Measurements from ENCODE around the gene DNAJA4. TPM values are rescaled to one million over a fixed set of nuclear protein-coding genes. Genes with fewer than 3 reads are reported as not detected.

DNAJA4 gene
- total and polyA plus RNA-seq, 9 of the 15 experiments (the other 6 are each of a cell fraction or from before 2014, with no cell fraction given): 0.11 to 1.0 (median 0.16) TPM; not detected in 4

GRCh38 chr15:78317145-78317836 lies 52.9 kb downstream of the DNAJA4 start (continued):
- TF ChIP-seq, protein P1, sequence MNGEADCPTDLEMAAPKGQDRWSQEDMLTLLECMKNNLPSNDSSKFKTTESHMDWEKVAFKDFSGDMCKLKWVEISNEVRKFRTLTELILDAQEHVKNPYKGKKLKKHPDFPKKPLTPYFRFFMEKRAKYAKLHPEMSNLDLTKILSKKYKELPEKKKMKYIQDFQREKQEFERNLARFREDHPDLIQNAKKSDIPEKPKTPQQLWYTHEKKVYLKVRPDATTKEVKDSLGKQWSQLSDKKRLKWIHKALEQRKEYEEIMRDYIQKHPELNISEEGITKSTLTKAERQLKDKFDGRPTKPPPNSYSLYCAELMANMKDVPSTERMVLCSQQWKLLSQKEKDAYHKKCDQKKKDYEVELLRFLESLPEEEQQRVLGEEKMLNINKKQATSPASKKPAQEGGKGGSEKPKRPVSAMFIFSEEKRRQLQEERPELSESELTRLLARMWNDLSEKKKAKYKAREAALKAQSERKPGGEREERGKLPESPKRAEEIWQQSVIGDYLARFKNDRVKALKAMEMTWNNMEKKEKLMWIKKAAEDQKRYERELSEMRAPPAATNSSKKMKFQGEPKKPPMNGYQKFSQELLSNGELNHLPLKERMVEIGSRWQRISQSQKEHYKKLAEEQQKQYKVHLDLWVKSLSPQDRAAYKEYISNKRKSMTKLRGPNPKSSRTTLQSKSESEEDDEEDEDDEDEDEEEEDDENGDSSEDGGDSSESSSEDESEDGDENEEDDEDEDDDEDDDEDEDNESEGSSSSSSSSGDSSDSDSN (IDR thresholded peaks at IDR 0.05; ENCODE audit: borderline replicate concordance in 1 of 2, low read depth in 2 of 2, low read length in 2 of 2): no peak
- TF ChIP-seq ZNF280A (IDR thresholded peaks at IDR 0.05; ENCODE audit: low read depth, partially characterized antibody): no peak
- peak; percentile 87 for TF ChIP-seq NFRKB (IDR thresholded peaks at IDR 0.05; ENCODE audit: low read depth)
- TF ChIP-seq SAP30 (IDR thresholded peaks at IDR 0.05; ENCODE audit: borderline replicate concordance, insufficient read depth, low read depth, low read length, poor library complexity, severe bottlenecking): no peak
- TF ChIP-seq HDAC2 (IDR thresholded peaks at IDR 0.05): 0 out of 2 replicates have a peak, but pooled peaks have one; percentile 45
- TF ChIP-seq KLF16 (IDR thresholded peaks at IDR 0.05): no peak
- TF ChIP-seq HDAC8 (tag; IDR thresholded peaks at IDR 0.05): no peak
- TF ChIP-seq, protein P2, sequence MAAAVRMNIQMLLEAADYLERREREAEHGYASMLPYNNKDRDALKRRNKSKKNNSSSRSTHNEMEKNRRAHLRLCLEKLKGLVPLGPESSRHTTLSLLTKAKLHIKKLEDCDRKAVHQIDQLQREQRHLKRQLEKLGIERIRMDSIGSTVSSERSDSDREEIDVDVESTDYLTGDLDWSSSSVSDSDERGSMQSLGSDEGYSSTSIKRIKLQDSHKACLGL (CRISPR knock-in tag; IDR thresholded peaks at IDR 0.05; ENCODE audit: borderline replicate concordance, poor library complexity, severe bottlenecking): no peak
- no peak for TF ChIP-seq NCOA4 (IDR thresholded peaks at IDR 0.05; ENCODE audit: partially characterized antibody)
- TF ChIP-seq GABPA (tag; conservative IDR thresholded peaks at IDR 0.05; ENCODE audit: low read depth): no peak

Data from K562 (cell line).